Measurements from ENCODE around the gene KIF3C. TPM values are rescaled to one million over a fixed set of nuclear protein-coding genes. Genes with fewer than 3 reads are reported as not detected.

The KIF3C gene
- total and polyA plus RNA-seq, 9 of the 15 experiments (the other 6 are each of a cell fraction or from before 2014, with no cell fraction given), result 0.69 to 6.7 (median 3.3) TPM

DNA sequence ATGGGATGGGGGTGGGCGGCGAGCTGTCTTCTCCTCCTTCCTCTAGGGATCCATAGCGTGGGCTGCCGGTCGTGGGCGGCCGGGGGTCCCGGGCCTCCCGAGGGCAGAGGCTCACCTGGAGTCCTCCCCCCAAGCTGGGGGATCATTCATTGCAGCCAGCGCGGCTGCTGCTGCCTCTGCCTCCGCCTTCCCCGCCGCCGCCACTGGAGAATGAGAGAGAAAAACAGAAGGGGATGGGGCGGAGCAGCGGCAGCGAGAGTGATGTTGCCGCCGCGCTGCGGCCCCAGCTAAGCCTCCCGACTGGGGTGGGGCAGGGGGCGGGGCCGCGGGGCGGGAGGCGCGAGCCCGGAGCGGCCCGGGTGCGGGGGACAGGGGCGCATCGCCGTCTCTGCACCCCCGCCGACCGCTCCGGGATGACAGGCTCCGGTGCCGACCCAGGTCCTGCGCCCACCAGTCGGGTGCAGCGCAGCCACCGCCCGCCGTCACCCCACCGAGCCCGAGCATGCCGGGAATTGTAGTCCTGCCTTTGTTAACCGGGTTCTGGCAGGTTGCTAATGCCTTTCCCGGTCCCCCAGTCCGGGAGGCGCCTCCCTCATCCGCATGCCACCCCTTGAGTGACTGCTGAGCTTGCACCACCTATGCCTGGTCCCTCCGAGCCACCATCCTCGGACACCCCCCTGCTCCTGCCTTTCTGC lies at the start of gene KIF3C (continued):
- TF ChIP-seq, protein P1, sequence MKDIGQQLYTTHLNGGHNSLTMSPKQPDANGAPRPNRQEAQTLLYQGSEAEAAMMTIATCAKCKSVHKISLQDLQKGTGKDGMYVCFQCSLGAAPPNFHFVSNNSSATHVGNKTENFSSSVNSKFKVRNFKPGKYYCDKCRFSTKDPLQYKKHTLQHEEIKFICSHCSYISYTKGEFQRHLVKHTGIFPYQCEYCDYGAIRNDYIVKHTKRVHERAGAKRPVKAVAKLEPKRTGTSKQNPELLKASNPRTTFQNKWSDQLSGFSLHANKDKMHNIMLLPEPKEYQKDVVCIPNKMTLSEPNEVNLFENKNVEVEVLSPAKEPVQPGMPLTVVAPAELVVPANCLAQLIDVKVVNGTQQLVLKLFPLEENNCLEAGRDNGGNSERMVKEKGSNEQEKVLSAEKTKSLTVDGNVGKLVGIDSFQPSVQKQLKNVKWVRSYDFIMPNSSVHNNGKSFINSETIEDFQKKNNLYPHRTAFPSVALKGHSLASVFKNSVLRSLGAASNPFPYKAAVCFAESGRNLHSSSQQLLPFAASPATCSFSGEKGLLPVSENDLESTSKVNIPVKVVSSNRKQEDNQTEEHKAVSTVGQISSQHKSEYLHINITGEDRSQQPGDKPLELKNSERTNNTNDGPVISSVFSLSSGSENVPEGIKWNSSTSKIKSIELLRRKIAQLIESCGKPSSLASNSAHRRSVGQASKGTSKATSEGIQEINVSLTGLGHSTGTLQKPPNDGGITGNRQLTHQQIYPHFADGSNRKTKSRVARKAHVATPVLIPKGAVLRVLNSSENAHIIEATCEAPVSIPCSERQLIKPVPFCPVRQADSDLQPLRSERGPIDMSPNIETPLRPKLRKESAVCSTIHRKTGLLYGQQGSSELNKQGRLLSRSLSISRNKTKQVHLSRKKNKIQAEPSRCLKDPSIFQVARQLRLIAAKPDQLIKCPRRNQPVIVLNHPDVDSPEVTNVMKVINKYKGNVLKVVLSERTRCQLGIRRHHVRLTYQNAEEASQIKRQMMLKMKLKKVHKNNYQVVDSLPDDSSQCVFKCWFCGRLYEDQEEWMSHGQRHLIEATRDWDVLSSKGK (CRISPR knock-in tag; IDR thresholded peaks at IDR 0.05), result no peak
- TF ChIP-seq ZNF316 (IDR thresholded peaks at IDR 0.05) (no peak), NCOA4 (IDR thresholded peaks at IDR 0.05; ENCODE audit: partially characterized antibody) (no peak), RB1 (IDR thresholded peaks at IDR 0.05; ENCODE audit: low read depth) (peak; percentile 34), BHLHE40 (IDR thresholded peaks at IDR 0.05; ENCODE audit: low read length) (no peak), FOSL1 (tag; conservative IDR thresholded peaks at IDR 0.05) (no peak), COPS2 (conservative IDR thresholded peaks at IDR 0.05) (no peak), FOXA3 (CRISPR knock-in tag; conservative IDR thresholded peaks at IDR 0.05 in 1 of 2, IDR thresholded peaks at IDR 0.05 in 1 of 2) (no peak), ZNF431 (CRISPR knock-in tag; IDR thresholded peaks at IDR 0.05) (no peak), TEAD2 (tag; IDR thresholded peaks at IDR 0.05) (no peak)
- TF ChIP-seq, protein P2, sequence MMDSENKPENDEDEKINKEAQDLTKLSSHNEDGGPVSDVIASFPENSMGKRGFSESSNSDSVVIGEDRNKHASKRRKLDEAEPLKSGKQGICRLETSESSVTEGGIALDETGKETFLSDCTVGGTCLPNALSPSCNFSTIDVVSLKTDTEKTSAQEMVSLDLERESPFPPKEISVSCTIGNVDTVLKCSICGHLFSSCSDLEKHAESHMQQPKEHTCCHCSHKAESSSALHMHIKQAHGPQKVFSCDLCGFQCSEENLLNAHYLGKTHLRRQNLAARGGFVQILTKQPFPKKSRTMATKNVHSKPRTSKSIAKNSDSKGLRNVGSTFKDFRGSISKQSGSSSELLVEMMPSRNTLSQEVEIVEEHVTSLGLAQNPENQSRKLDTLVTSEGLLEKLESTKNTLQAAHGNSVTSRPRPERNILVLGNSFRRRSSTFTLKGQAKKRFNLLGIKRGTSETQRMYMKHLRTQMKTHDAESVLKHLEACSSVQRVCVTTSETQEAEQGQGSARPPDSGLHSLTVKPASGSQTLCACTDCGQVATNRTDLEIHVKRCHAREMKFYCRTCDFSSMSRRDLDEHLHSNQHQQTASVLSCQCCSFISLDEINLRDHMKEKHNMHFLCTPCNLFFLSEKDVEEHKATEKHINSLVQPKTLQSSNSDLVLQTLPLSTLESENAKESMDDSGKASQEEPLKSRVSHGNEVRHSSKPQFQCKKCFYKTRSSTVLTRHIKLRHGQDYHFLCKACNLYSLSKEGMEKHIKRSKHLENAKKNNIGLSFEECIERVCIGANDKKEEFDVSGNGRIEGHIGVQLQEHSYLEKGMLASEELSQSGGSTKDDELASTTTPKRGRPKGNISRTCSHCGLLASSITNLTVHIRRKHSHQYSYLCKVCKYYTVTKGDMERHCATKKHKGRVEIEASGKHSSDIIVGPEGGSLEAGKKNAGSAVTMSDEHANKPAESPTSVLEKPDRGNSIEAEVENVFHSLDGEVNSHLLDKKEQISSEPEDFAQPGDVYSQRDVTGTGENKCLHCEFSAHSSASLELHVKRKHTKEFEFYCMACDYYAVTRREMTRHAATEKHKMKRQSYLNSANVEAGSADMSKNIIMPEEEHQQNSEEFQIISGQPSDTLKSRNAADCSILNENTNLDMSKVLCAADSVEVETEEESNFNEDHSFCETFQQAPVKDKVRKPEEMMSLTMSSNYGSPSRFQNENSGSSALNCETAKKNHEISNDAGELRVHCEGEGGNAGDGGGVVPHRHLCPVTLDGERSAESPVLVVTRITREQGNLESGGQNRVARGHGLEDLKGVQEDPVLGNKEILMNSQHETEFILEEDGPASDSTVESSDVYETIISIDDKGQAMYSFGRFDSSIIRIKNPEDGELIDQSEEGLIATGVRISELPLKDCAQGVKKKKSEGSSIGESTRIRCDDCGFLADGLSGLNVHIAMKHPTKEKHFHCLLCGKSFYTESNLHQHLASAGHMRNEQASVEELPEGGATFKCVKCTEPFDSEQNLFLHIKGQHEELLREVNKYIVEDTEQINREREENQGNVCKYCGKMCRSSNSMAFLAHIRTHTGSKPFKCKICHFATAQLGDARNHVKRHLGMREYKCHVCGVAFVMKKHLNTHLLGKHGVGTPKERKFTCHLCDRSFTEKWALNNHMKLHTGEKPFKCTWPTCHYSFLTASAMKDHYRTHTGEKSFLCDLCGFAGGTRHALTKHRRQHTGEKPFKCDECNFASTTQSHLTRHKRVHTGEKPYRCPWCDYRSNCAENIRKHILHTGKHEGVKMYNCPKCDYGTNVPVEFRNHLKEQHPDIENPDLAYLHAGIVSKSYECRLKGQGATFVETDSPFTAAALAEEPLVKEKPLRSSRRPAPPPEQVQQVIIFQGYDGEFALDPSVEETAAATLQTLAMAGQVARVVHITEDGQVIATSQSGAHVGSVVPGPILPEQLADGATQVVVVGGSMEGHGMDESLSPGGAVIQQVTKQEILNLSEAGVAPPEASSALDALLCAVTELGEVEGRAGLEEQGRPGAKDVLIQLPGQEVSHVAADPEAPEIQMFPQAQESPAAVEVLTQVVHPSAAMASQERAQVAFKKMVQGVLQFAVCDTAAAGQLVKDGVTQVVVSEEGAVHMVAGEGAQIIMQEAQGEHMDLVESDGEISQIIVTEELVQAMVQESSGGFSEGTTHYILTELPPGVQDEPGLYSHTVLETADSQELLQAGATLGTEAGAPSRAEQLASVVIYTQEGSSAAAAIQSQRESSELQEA (IDR thresholded peaks at IDR 0.05; ENCODE audit: low read depth), result peak; percentile 81
- TF ChIP-seq, protein P3, sequence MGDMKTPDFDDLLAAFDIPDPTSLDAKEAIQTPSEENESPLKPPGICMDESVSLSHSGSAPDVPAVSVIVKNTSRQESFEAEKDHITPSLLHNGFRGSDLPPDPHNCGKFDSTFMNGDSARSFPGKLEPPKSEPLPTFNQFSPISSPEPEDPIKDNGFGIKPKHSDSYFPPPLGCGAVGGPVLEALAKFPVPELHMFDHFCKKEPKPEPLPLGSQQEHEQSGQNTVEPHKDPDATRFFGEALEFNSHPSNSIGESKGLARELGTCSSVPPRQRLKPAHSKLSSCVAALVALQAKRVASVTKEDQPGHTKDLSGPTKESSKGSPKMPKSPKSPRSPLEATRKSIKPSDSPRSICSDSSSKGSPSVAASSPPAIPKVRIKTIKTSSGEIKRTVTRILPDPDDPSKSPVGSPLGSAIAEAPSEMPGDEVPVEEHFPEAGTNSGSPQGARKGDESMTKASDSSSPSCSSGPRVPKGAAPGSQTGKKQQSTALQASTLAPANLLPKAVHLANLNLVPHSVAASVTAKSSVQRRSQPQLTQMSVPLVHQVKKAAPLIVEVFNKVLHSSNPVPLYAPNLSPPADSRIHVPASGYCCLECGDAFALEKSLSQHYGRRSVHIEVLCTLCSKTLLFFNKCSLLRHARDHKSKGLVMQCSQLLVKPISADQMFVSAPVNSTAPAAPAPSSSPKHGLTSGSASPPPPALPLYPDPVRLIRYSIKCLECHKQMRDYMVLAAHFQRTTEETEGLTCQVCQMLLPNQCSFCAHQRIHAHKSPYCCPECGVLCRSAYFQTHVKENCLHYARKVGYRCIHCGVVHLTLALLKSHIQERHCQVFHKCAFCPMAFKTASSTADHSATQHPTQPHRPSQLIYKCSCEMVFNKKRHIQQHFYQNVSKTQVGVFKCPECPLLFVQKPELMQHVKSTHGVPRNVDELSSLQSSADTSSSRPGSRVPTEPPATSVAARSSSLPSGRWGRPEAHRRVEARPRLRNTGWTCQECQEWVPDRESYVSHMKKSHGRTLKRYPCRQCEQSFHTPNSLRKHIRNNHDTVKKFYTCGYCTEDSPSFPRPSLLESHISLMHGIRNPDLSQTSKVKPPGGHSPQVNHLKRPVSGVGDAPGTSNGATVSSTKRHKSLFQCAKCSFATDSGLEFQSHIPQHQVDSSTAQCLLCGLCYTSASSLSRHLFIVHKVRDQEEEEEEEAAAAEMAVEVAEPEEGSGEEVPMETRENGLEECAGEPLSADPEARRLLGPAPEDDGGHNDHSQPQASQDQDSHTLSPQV (IDR thresholded peaks at IDR 0.05), result no peak
